ENCODE results near the gene HSPB9. TPM values are rescaled to one million over a fixed set of nuclear protein-coding genes. Genes with fewer than 3 reads are reported as not detected.
"Not testable (repeated sequence)": the region's sequence is repeated elsewhere in the genome, so short reads cannot be mapped to it uniquely, and the experiment has no call there.

HSPB9 gene
- total RNA-seq, 2 experiments from 2014 or later, result 0.09 to 0.11 TPM

- no peaks in the 10 kb centered on the region for H3K9me3 Mint-ChIP-seq (ENCODE audit: low read depth)
- H3K27ac Mint-ChIP-seq, result peak overlapping the region; percentile 81
- peaks cover 62% of the 10 kb centered on the region for H3K4me1 Mint-ChIP-seq
- no peaks in the 10 kb centered on the region for H3K27me3 Mint-ChIP-seq
- peaks cover 12% of the 10 kb centered on the region for H3K36me3 Mint-ChIP-seq (ENCODE audit: low read depth)
- ATAC-seq (no peak), DNase-seq (no peak)
- no peak overlapping the region for H3K4me3 Mint-ChIP-seq
- POLR2A ChIA-PET, result interaction anchor here (0.9 to 1.4 kb wide), 2 partner anchors 13 to 18 kb away, joined by 3 to 4 read pairs; no protein-coding TSS in a partner anchor
- intact Hi-C loops (cut with DNase I, micrococcal nuclease), result no loop called here
- CTCF ChIA-PET, result interaction anchor here (0.6 to 1.5 kb wide), 8 partner anchors 13 to 385 kb away, joined by 3 to 8 read pairs (median 3); partner anchors contain the start of genes DHX58 and DNAJC7
These were observed 13.4 kb downstream of the HSPB9 start for GRCh38 chr17:42135664-42136653.

- intact Hi-C loops (cut with DNase I, micrococcal nuclease), result no loop called here
- Mint-ChIP-seq H3K4me1 (peaks cover 59% of the 10 kb centered on the region), H3K27ac (peak overlapping the region; percentile 25), H3K36me3 (ENCODE audit: low read depth) (peaks cover 14% of the 10 kb centered on the region), H3K9me3 (ENCODE audit: low read depth) (no peaks in the 10 kb centered on the region), H3K27me3 (no peaks in the 10 kb centered on the region), H3K4me3 (no peak overlapping the region)
- DNase-seq, result no peak
- ChIA-PET CTCF (interaction anchor here (0.6 to 1.5 kb wide), 6 partner anchors 24 to 384 kb away, joined by 3 to 8 read pairs (median 3); partner anchors contain the start of genes DHX58 and DNAJC7), POLR2A (no interaction called here)
- no peak for ATAC-seq
These were observed 14.0 kb downstream of the HSPB9 start for GRCh38 chr17:42136654-42137051.

GRCh38 chr17:42138749-42139492 lies 16.3 kb downstream of the HSPB9 start:
- Mint-ChIP-seq H3K4me3 (no peak overlapping the region), H3K4me1 (peaks cover 48% of the 10 kb centered on the region), H3K36me3 (ENCODE audit: low read depth) (peaks cover 19% of the 10 kb centered on the region), H3K9me3 (ENCODE audit: low read depth) (no peaks in the 10 kb centered on the region), H3K27me3 (no peaks in the 10 kb centered on the region), H3K27ac (no peak overlapping the region)
- intact Hi-C loops (cut with DNase I, micrococcal nuclease), result no loop called here
- no peak for DNase-seq
- ChIA-PET POLR2A (no interaction called here), CTCF (interaction anchor here (0.6 to 1.3 kb wide), 4 partner anchors 21 to 927 kb away, joined by 3 to 7 read pairs (median 4); no protein-coding TSS in a partner anchor)
- no peak for ATAC-seq

- CTCF ChIA-PET, result interaction anchor here (0.6 to 1.1 kb wide), 2 partner anchors 117 to 182 kb away, joined by 3 read pairs; no protein-coding TSS in a partner anchor
- ATAC-seq; H3K4me3 Mint-ChIP-seq; H3K27ac Mint-ChIP-seq; POLR2A ChIA-PET; H3K9me3 Mint-ChIP-seq (ENCODE audit: low read depth); H3K27me3 Mint-ChIP-seq; DNase-seq; intact Hi-C loops (cut with DNase I, micrococcal nuclease): not testable (repeated sequence)
- Mint-ChIP-seq H3K36me3 (ENCODE audit: low read depth) (peaks cover 21% of the 10 kb centered on the region), H3K4me1 (peaks cover 39% of the 10 kb centered on the region)
These were observed 18.1 kb downstream of the HSPB9 start for GRCh38 chr17:42140690-42141089.

- H3K4me1 Mint-ChIP-seq, result peaks cover 33% of the 10 kb centered on the region
- intact Hi-C loops (cut with DNase I, micrococcal nuclease), result no loop called here
- no peaks in the 10 kb centered on the region for H3K27me3 Mint-ChIP-seq
- no peaks in the 10 kb centered on the region for H3K9me3 Mint-ChIP-seq (ENCODE audit: low read depth)
- ChIA-PET POLR2A (no interaction called here), CTCF (interaction anchor here (0.7 to 1.5 kb wide), 2 partner anchors 10 to 81 kb away, joined by 3 to 4 read pairs; no protein-coding TSS in a partner anchor)
- H3K4me3 Mint-ChIP-seq, result no peak overlapping the region
- no peak for DNase-seq
- H3K27ac Mint-ChIP-seq, result no peak overlapping the region
- no peak for ATAC-seq
- H3K36me3 Mint-ChIP-seq (ENCODE audit: low read depth), result peaks cover 19% of the 10 kb centered on the region
These were observed 18.8 kb downstream of the HSPB9 start for GRCh38 chr17:42141382-42141781.

GRCh38 chr17:42142371-42142896 lies 19.8 kb downstream of the HSPB9 start:
- Mint-ChIP-seq H3K27me3 (no peaks in the 10 kb centered on the region), H3K36me3 (ENCODE audit: low read depth) (peaks cover 28% of the 10 kb centered on the region), H3K27ac (no peak overlapping the region), H3K4me1 (peaks cover 30% of the 10 kb centered on the region), H3K9me3 (ENCODE audit: low read depth) (no peaks in the 10 kb centered on the region), H3K4me3 (no peak overlapping the region)
- intact Hi-C loops (cut with DNase I, micrococcal nuclease), result no loop called here
- CTCF ChIA-PET, result interaction anchor here (1.5 kb wide), 1 partner anchor 9 kb away, joined by 4 read pairs; no protein-coding TSS in a partner anchor
- POLR2A ChIA-PET, result interaction anchor here (0.8 kb wide), 1 partner anchor 18 kb away, joined by 3 read pairs; no protein-coding TSS in a partner anchor
- ATAC-seq (no peak), DNase-seq (no peak)

- ATAC-seq; intact Hi-C loops (cut with DNase I, micrococcal nuclease); H3K9me3 Mint-ChIP-seq (ENCODE audit: low read depth); H3K27ac Mint-ChIP-seq; H3K27me3 Mint-ChIP-seq; DNase-seq; H3K4me3 Mint-ChIP-seq: not testable (repeated sequence)
- ChIA-PET CTCF (interaction anchor here (0.9 to 1.5 kb wide), 2 partner anchors 8 to 14 kb away, joined by 3 to 4 read pairs; no protein-coding TSS in a partner anchor), POLR2A (interaction anchor here (0.8 kb wide), 1 partner anchor 19 kb away, joined by 3 read pairs; no protein-coding TSS in a partner anchor)
- peaks cover 26% of the 10 kb centered on the region for H3K4me1 Mint-ChIP-seq
- H3K36me3 Mint-ChIP-seq (ENCODE audit: low read depth), result peaks cover 29% of the 10 kb centered on the region
These were observed 20.5 kb downstream of the HSPB9 start for GRCh38 chr17:42143138-42143537.

- Mint-ChIP-seq H3K4me3 (no peak overlapping the region), H3K4me1 (peaks cover 26% of the 10 kb centered on the region), H3K27me3 (no peaks in the 10 kb centered on the region), H3K36me3 (ENCODE audit: low read depth) (peaks cover 22% of the 10 kb centered on the region), H3K27ac (peak overlapping the region; percentile 58), H3K9me3 (ENCODE audit: low read depth) (no peaks in the 10 kb centered on the region)
- intact Hi-C loops (cut with DNase I, micrococcal nuclease), result no loop called here
- ChIA-PET POLR2A (no interaction called here), CTCF (no interaction called here)
- no peak for DNase-seq
- ATAC-seq, result no peak
These were observed 24.5 kb downstream of the HSPB9 start for GRCh38 chr17:42146911-42147607.

GRCh38 chr17:42153919-42154742 lies 31.5 kb downstream of the HSPB9 start:
- no peak for DNase-seq
- CTCF ChIA-PET, result interaction anchor here (0.6 to 1.1 kb wide), 7 partner anchors 21 to 224 kb away, joined by 3 to 7 read pairs (median 3); partner anchors contain the start of genes GHDC, NKIRAS2 and ODAD4
- no peaks in the 10 kb centered on the region for H3K9me3 Mint-ChIP-seq (ENCODE audit: low read depth)

More at GRCh38 chr17:42153919-42154742, 31.5 kb downstream of the HSPB9 start:
- Mint-ChIP-seq H3K4me1 (peaks cover 31% of the 10 kb centered on the region), H3K4me3 (peak overlapping the region; percentile 97), H3K27ac (peak overlapping the region; percentile 93), H3K36me3 (ENCODE audit: low read depth) (peaks cover 5% of the 10 kb centered on the region), H3K27me3 (no peaks in the 10 kb centered on the region)
- ATAC-seq, result no peak
- POLR2A ChIA-PET, result interaction anchor here (0.6 to 0.9 kb wide), 3 partner anchors 9 to 134 kb away, joined by 3 to 4 read pairs (median 3); partner anchors contain the start of gene NKIRAS2
- intact Hi-C loops (cut with DNase I, micrococcal nuclease), result loop anchor here (2.0 kb wide), 1 partner anchor 41 kb away; the partner anchor contains the start of gene DHX58 (in 2 of the 2)

All from activated CD4-positive, alpha-beta T cell treated with anti-CD3 and anti-CD28 coated beads for 36 hours (primary cell).